GM18868 (cell line): Measurements from ENCODE around the gene TAS2R60.
"Not testable (repeated sequence)": the region's sequence is repeated elsewhere in the genome, so short reads cannot be mapped to it uniquely, and the experiment has no call there.

ENCODE experiments used
- ATAC-seq: cut with Tn5 transposase; IDR thresholded peaks from one replicate; pipeline ENCODE4 v1.9.1; 2021; ENCODE audit warnings: mild to moderate bottlenecking, moderate library complexity; ENCODE audit not compliant: unreplicated experiment

TAS2R60 gene

GRCh38 chr7:143410521-143411004 is 32.7 kb upstream of the TAS2R60 start:
- ATAC-seq = no peak

- ATAC-seq = no peak
Observed at GRCh38 chr7:143411976-143412708, 31.1 kb upstream of the TAS2R60 start.

GRCh38 chr7:143413123-143413522 is 30.1 kb upstream of the TAS2R60 start:
- ATAC-seq = no peak

GRCh38 chr7:143415209-143415608 is 28.0 kb upstream of the TAS2R60 start:
- not testable (repeated sequence) for ATAC-seq

- no peak for ATAC-seq
Observed at GRCh38 chr7:143415742-143416397, 27.4 kb upstream of the TAS2R60 start.

- ATAC-seq = peak; percentile 77
Observed at GRCh38 chr7:143416565-143417149, 26.6 kb upstream of the TAS2R60 start.

GRCh38 chr7:143417734-143418383 is 25.4 kb upstream of the TAS2R60 start:
- no peak for ATAC-seq

GRCh38 chr7:143418681-143419458 is 24.4 kb upstream of the TAS2R60 start:
- no peak for ATAC-seq

GRCh38 chr7:143419880-143420279 is 23.4 kb upstream of the TAS2R60 start:
- ATAC-seq = no peak

GRCh38 chr7:143420624-143421023 is 22.6 kb upstream of the TAS2R60 start:
- not testable (repeated sequence) for ATAC-seq

- ATAC-seq = no peak
Observed at GRCh38 chr7:143422033-143422432, 21.2 kb upstream of the TAS2R60 start.

- ATAC-seq = not testable (repeated sequence)
Observed at GRCh38 chr7:143424476-143424875, 18.8 kb upstream of the TAS2R60 start.

GRCh38 chr7:143426479-143427142 is 16.6 kb upstream of the TAS2R60 start:
- no peak for ATAC-seq

GRCh38 chr7:143429770-143430698 is 13.2 kb upstream of the TAS2R60 start:
- no peak for ATAC-seq

- ATAC-seq = no peak
Observed at GRCh38 chr7:143431109-143431508, 12.1 kb upstream of the TAS2R60 start.

- no peak for ATAC-seq
Observed at GRCh38 chr7:143433759-143434158, 9.5 kb upstream of the TAS2R60 start.

- ATAC-seq = no peak
Observed at GRCh38 chr7:143434660-143435059, 8.6 kb upstream of the TAS2R60 start.

- no peak for ATAC-seq
Observed at GRCh38 chr7:143435266-143435665, 8.0 kb upstream of the TAS2R60 start.

GRCh38 chr7:143436325-143436946 is 6.8 kb upstream of the TAS2R60 start:
- ATAC-seq = no peak
